Adrenal gland (tissue), 12 donors: ENCODE measurements around the gene RPS6KA2. TPM values are rescaled to one million over a fixed set of nuclear protein-coding genes. Genes with fewer than 3 reads are reported as not detected.

Experiments used
- DNase-seq, 7 donors: peaks; one replicate each; pipeline ENCODE4 v3.0.0-alpha.2; 2019 to 2020
- H3K27ac ChIP-seq, 5 donors: fragments of 200-600 bp; sonication (generic) in 4 of 5; 1 replicate in 3 of 5; 2 replicates in 2 of 5; pipeline versions ENCODE4 v1.5.1 to v1.8.0; 2016 to 2020; ENCODE audit warnings: mild to moderate bottlenecking in 1 of 5
- H3K27me3 ChIP-seq: fragments of 200-600 bp; 2 replicates; pipeline ENCODE4 v1.8.0; 2021
- H3K36me3 ChIP-seq, 2 donors: fragments of 200-600 bp; replicated peaks in 1 of 2; 1 replicate in 1 of 2; 2 replicates in 1 of 2; pipeline versions ENCODE4 v1.5.1 to v1.8.0; 2018 to 2022
- H3K4me1 ChIP-seq, 2 donors: fragments of 200-600 bp; replicated peaks in 1 of 2; 1 replicate in 1 of 2; 2 replicates in 1 of 2; pipeline versions ENCODE4 v1.5.1 to v1.8.0; 2018 to 2021
- H3K4me3 ChIP-seq, 4 donors: fragments of 200-600 bp; sonication (generic) in 3 of 4; one replicate each; pipeline ENCODE4 v1.5.1; 2016 to 2018
- H3K9me3 ChIP-seq, 3 donors: fragments of 200-600 bp; sonication (generic) in 1 of 3; replicated peaks in 1 of 3; 1 replicate in 2 of 3; 2 replicates in 1 of 3; pipeline versions ENCODE4 v1.5.1 to v1.8.0; 2016 to 2021
- POLR2A ChIP-seq, 2 donors: fragments of 450-650 bp; IDR thresholded peaks; one replicate each; pipeline ENCODE4 v1.6.1; 2017; ENCODE audit warnings: antibody characterized with exemption in 2 of 2, mild to moderate bottlenecking in 2 of 2, moderate library complexity in 1 of 2
- WGBS, 4 donors: extraction: QIAGEN DNeasy Blood & Tissue Kit in 2 of 4; methylation state at CpG; one replicate each; pipeline versions ENCODE4 v1.1.5 to v1.1.7; 2013 to 2017; 5-methylcytosine and 5-hydroxymethylcytosine counted together
- intact Hi-C, 2 donors: fragments of 100-400 bp; cut with DNase I; formaldehyde crosslinking; loops; one replicate each; pipeline versions ENCODE4 v1.14.1 to v1.15.0; 2022 to 2023
- polyA plus RNA-seq, 3 donors: library from polyadenylated mRNA; stranded (reverse); fragments of 200-250 nt in 2 of 3; fragments of 350-450 nt in 1 of 3; fragmentation: Illumina TruSeq in 1 of 3; extraction: RNeasy Lipid Tissue Mini Kit (QIAGEN cat#74804) in 1 of 3; gene quantifications; one replicate each; pipeline ENCODE4 v1.2.3, GENCODE V29; 2013 to 2014
- total RNA-seq, 9 donors: library from RNA; depleted of rRNA in 4 of 9; stranded (reverse); fragments of >200 nt in 4 of 9; fragments of 120-200 nt in 1 of 9; fragmentation: NEBNext Ultra II Directional in 1 of 9; extraction: Animal tissue kit (Norgen Biotek cat#: 25700) in 1 of 9; gene quantifications; one replicate each; pipeline versions ENCODE4 v1.1.0 to v1.2.4, GENCODE V29; 2013 to 2023
- TF ChIP-seq, protein P1 (sequence below), 6 experiments: fragments of 450-650 bp in 4 of 6; fragments of 200-600 bp in 2 of 6; sonication (generic) in 1 of 6; IDR thresholded peaks; 1 replicate in 5 of 6; 2 replicates in 1 of 6; pipeline versions ENCODE4 v1.5.1 to v1.8.0; 2016 to 2021; ENCODE audit warnings: antibody characterized with exemption in 6 of 6, mild to moderate bottlenecking in 2 of 6, moderate library complexity in 1 of 6
- donor health status: healthy with polysubstance abuse.
- donor health status: Bipolar disorder and iron deficiency.
- donor health status: DM: yes; HTN: yes; CAD: no.
- donor health status: DM: no; HTN: no; CAD: no.
- donor health status: DM: no; HTN: no; CAD: no.
- donor health status: DM: yes; HTN: yes; CAD: no.

The RPS6KA2 gene
- total and polyA plus RNA-seq, 12 donors, result 7.0 to 40.4 (median 26.2) TPM

DNA sequence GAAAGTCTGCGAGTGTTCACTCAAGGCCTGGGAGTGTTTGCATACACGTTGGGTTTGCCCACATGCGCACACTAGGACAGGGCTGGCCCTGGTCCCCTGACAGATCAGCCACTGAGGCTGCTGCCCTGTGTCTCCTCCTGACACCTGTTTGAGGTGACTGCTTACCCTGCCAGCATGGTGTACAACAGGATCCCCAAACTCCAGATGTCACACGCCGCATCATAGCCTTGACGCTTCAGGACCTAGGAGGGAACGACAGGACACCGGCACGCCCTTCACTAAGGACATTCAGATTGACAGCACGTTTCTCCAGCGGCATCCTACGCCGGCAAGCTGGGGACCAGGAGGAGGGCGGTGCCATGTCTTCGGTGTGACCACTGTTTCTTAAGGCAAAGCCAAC is 207.3 kb downstream of the RPS6KA2 start:
- no peak for TF ChIP-seq POLR2A (IDR thresholded peaks at IDR 0.05)
- TF ChIP-seq, protein P1, sequence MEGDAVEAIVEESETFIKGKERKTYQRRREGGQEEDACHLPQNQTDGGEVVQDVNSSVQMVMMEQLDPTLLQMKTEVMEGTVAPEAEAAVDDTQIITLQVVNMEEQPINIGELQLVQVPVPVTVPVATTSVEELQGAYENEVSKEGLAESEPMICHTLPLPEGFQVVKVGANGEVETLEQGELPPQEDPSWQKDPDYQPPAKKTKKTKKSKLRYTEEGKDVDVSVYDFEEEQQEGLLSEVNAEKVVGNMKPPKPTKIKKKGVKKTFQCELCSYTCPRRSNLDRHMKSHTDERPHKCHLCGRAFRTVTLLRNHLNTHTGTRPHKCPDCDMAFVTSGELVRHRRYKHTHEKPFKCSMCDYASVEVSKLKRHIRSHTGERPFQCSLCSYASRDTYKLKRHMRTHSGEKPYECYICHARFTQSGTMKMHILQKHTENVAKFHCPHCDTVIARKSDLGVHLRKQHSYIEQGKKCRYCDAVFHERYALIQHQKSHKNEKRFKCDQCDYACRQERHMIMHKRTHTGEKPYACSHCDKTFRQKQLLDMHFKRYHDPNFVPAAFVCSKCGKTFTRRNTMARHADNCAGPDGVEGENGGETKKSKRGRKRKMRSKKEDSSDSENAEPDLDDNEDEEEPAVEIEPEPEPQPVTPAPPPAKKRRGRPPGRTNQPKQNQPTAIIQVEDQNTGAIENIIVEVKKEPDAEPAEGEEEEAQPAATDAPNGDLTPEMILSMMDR (IDR thresholded peaks at IDR 0.05), result no peak
- no peaks in the 10 kb centered on the region for H3K4me1 ChIP-seq
- H3K9me3 ChIP-seq, result no peaks in the 10 kb centered on the region
- intact Hi-C loops, result no loop called here
- WGBS, 4 donors, result 93 to 96% (median 95%) methylated on average over 13 to 15 of the region's 15 CpGs
- H3K36me3 ChIP-seq, result peaks cover 0 to 4% of the 10 kb centered on the region in 2 donors
- no peaks in the 10 kb centered on the region for H3K27me3 ChIP-seq
- no peak for DNase-seq
- H3K4me3 ChIP-seq, result no peak overlapping the region
- no peak overlapping the region for H3K27ac ChIP-seq

DNA sequence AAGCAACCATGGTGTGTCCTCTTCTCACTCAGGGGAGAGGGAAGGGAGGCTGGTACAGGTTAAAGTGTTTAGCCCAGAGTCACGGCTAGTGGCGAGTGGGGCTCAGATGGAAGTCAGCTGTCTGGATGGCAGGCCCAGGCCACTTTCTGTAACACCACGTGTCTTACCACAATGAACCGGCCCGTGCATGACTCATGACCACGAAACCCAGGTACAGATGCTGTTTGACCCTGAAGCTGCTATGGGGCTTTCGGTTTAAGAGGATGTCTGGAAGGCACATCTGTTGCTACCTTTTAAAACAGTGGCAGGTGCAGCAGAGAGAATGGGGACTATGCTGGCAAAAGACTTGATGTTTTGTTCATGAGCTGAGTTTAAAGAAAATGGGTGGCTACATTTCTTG is 207.8 kb downstream of the RPS6KA2 start:
- no peak for TF ChIP-seq POLR2A (IDR thresholded peaks at IDR 0.05)
- TF ChIP-seq, protein P1 (IDR thresholded peaks at IDR 0.05), result no peak
- Histone ChIP-seq H3K36me3 (peaks cover 0 to 4% of the 10 kb centered on the region in 2 donors), H3K9me3 (no peaks in the 10 kb centered on the region), H3K4me1 (no peaks in the 10 kb centered on the region), H3K4me3 (no peak overlapping the region), H3K27ac (no peak overlapping the region), H3K27me3 (no peaks in the 10 kb centered on the region)
- no peak for DNase-seq
- intact Hi-C loops, result no loop called here
- 82 to 88% (median 84%) methylated on average over 6 to 7 of the region's 7 CpGs for WGBS, 4 donors

DNA sequence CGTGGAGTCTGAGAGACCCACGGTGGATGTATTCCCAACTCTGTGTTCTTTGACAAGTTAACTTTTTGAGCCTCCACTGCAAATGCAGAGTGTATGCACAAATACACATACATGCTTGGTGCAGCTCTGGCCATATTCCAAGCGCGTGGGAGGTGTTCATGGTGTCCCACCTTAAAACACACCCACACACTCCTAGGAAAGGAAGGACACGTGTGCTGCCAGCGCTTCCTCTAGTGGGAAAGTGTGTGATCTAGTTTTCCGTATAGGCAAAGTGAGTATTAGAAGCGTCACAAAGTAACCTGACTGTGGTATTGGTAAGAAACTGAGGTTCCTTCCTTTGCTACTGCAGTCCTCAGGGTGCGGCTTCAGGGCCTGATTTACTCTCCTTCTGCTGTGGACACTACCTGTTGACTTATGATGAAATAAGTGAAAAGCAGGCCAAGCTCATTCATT is 208.3 kb downstream of the RPS6KA2 start:
- Histone ChIP-seq H3K4me3 (no peak overlapping the region), H3K36me3 (peaks cover 0 to 4% of the 10 kb centered on the region in 2 donors), H3K4me1 (no peaks in the 10 kb centered on the region), H3K27ac (no peak overlapping the region), H3K9me3 (no peaks in the 10 kb centered on the region), H3K27me3 (no peaks in the 10 kb centered on the region)
- intact Hi-C loops, result no loop called here
- no peak for DNase-seq
- TF ChIP-seq, protein P1 (IDR thresholded peaks at IDR 0.05), result no peak
- TF ChIP-seq POLR2A (IDR thresholded peaks at IDR 0.05), result no peak
- 93 to 97% (median 94%) methylated on average over 9 of the region's 9 CpGs for WGBS, 4 donors

DNA sequence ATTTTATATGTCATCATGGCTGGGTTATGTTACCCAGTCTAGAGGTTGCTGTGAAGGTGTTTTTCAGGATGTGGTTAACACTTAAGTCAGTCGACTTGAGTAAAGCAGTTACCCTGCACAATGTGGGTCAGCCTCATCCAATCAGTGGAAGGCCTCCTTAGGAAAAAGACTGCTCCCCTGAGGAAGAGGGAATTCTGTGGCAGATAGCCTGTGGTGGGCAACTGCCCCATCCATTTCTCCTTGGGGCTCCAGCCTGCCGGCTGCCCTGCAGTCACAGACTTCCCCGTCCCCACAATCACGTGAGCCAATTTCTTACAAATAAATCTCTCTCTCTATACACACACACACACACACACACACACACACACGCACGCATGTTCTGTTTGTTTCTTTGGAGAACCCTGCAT is 209.8 kb downstream of the RPS6KA2 start:
- 83 to 94% (median 90%) methylated on average over 6 of the region's 6 CpGs for WGBS, 4 donors
- Histone ChIP-seq H3K9me3 (no peaks in the 10 kb centered on the region), H3K27me3 (no peaks in the 10 kb centered on the region), H3K36me3 (peaks cover 0 to 8% of the 10 kb centered on the region in 2 donors), H3K4me3 (no peak overlapping the region), H3K4me1 (no peaks in the 10 kb centered on the region), H3K27ac (no peak overlapping the region)
- no peak for TF ChIP-seq POLR2A (IDR thresholded peaks at IDR 0.05)
- TF ChIP-seq, protein P1 (IDR thresholded peaks at IDR 0.05), result no peak
- DNase-seq, result no peak
- intact Hi-C loops, result no loop called here
